Measurements from ENCODE around the gene FAM217A.
A peak's percentile ranks its signal among the peaks of the same experiment; 100 is the strongest.
"Not testable (repeated sequence)": the region's sequence is repeated elsewhere in the genome, so short reads cannot be mapped to it uniquely, and the experiment has no call there.

FAM217A gene, protein sequence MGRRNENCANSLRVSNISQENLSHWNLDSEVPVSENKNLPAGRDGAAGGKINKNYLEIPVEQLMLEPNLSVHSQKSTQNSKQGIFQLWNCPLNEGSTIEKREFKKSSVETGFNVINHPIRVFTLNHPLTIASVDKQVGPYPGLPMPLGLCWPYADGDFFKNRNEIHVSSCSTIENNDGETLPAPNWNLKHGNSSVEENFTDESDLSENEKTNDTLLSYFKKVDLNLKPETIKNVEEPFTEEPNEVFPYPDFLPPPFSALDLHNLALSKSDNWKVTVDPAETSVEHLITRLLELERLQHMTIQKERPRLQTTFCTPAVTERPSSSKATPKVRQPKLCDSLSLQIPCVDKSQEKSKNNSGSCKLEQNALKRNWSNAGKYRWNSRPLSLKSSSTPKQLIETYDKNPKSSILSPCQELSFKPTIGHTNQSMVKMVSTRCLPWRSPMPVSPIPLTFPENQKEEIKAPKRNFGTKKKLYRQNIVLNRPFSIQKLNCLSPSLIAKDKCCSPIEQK

DNA sequence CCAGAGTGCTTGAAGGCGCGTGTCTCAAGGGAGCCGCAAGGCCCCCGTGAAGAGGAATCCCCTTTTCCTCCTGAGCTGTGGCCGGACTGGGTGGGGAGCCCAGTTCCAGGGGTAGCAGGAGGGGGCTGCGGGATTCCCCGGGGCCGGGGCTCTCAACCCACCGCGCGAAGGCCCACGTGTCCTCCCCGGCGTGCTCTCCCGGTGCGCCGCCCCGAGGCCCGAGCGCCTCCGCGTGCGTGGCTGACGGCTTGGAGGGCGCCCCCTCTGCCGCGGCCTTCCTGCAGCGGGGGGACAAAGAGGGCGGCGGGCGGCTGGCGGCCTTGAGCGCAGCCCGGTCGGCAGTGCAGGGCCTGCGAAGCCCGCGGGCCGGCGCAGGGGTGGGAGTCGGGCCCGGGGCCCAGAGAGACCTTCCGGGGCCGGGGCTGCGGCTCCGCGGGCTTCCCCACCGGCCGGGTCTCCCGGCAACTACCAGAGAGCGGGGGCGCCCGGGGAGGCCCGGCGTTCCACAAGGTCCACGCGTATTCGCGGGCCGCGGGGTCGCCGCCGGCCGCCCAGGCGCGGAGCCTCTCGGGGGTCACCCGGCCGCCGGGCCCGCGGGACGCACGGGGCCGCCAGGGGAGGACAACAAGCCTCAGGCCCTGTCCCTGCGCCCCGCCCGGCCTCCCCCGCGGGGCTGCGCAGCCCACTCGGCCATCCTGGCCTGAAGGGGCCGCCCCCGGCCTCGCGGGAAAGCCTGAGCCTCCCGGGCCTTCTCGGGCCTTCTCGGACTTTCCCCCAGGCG is at the start of gene FAM217A:
TSS of gene FAM217A (minus strand) at position 447 of the 781 bp plus-strand sequence. CDS start 1,723 bp downstream, outside the sequence.
- DNase-seq (ENCODE audit: low read depth) = no peak

DNA sequence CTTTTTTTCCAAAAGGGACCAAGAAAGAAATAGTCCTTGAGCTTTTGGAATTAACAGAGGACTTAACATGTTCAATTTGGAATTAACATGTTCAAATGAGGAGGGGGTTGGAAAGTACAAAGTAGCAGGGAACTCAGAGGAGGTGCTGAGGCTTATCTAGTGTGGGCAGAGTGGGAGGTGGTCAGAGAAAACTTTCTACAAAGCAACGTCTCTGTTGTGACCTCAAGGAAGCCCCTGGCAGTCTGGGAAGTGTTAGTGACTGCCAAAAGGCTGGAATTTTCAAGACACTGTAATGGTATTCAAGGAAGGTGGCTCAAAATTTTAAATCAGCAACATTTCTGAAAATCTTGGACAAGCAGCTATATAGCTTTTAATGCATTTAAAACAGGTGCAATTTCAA is 49.1 kb upstream of the FAM217A start:
- DNase-seq (ENCODE audit: low read depth) = no peak

DNA sequence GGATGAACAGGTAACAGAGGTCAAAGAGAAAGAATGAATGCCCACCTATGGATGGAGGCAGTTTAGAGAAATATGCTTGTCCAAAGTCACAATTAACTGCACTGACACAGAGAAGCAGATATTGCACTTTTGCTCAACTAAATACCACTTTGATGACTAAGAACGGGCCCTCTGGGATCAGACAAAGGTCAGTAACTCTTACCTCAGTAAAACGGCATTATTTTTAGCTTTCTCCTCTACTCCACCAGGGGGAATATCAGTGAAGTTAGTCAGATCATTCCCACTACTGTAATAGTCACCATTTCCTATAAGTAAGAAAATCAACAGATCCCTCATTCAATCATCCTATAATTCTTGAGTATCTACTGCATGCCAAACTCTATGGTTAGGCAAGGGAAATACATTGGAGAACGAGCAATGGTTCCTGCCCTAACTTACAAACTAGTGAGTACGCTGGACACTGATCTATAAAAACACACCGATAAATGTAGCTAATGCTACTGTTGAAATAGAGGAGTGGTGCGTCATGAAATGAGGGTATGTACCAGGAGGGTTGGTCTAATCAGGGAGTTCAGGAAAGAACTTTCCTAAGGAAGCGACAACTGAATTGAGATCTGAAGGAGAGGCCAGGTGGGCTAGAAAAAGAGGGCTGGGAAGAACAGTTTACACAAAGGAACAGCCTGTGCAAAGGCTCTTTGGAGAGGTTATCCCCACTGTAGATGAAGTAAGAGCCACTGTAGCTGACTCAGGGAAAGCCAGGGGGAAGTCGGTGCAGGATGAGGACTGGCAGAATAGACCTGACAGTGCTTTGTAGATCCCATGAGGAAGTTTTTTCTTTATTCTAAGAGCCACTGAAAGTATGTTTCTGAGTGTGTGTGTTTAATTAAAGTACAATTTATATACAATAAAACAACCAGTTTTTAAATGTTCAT is 47.3 kb upstream of the FAM217A start:
- peak; percentile 63 for DNase-seq (ENCODE audit: low read depth)

DNA sequence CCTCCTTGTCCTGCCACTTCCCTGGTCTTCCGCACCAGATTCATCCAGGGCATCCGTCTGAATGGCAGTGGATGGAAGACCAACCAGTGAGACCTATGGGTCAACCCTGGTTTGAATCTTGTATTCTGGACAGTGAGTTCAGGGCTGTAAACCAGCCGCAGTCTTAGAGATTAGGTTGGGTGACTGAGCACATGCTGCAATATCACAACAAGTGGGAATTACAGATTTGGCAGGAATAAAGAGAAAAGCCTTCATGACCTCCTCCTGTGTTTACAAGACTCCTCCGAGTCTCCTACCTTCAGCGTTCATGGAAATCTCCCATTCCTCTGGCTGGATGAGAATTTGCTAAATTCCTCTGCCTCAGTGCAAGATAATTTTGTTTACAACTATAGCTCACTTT is 46.6 kb upstream of the FAM217A start:
- DNase-seq (ENCODE audit: low read depth) = no peak

DNA sequence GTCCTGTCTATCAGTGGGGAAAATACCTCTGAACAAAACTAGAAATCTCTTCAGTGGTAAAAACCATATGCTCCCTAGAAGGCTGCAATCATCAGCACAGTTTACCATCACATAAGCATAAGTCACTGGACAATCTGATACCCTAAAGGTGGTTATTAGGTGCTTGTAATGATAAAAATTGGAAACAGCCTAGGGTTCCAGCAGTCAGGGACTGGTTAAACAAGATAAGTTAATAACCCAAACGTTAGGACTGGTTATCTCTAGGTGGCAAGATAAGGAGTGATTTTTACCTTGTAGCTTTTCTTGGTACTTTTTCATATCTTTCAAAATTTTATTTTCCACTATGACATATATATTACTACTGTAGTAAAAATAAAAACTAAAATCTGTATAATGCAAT is 45.4 kb upstream of the FAM217A start:
- DNase-seq (ENCODE audit: low read depth) = no peak

DNA sequence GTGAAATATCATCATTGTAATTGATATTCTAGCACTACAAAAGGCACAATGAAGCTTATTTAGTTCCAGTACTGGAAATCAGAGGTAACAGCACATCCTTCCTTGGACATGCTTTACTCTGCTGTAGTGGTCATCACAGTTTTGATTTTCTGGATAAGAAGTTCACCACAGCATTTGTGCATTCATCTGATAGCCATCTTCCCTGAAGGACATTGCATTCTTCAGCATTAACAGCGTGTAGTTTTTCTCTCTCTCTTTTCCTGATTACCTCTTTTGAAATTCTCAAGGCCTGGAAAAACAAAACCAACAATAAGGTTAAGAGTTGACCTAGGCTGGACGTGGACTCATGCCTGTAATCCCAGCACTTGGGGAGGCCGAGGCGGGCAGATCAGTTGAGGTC is 36.8 kb upstream of the FAM217A start:
- DNase-seq (ENCODE audit: low read depth) = no peak

DNA sequence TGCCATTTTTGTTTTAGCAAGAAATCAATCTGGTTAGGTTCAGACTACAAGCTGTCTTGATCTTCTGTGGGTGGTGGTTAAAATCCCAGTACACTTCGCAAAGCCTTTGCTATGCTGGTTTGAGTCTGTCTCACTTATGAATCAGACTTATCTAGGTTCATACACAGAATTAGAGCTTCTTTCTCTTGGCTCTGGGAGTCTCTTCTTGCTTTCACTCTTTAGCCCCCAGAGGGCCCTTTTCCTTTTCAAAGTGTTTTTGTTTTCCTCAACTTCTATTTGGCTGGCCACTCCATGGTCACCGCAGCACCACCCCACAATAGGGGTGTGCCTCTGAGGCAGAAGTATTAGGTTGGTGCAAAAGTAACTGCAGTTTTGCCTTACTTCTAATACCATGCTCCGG is 35.2 kb upstream of the FAM217A start:
- peak; percentile 2 for DNase-seq (ENCODE audit: low read depth)

DNA sequence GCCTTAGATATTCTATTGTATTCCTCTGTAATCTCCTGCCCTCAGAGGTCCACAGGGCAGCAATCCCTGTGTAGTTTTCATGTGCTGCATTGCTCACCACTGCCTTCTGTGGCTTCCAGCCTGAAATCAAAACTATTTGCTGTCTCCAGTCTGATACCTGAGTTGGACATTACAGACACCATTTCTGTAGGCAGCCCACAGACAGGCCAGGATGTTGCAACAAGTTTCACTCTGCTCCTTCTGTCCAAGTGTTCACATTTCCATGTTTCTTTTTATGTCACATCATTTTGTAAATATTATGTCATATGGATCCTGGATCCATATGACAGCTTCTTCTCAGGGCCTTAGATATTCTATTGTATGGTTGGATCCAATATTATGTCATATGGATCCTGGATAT is 34.7 kb upstream of the FAM217A start:
- DNase-seq (ENCODE audit: low read depth) = no peak

DNA sequence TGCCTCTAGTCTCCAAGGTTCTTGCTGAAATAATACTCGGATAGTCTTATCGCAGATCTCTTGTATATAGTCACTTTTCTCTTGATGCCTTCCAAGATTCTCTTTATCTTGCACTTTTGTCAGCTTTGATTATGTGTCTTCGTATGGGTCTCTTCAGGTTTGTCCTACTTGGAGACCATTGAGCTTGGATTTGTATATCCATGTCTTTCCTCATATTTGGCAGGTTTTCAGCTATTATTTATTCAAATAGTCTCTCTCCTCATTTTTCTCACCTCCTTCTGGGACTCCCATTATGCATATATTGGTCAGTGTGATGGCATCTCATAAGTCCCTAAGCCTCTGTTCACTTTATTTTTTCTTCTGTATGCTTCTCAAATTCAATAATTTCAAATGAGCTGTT is 33.4 kb upstream of the FAM217A start:
- DNase-seq (ENCODE audit: low read depth) = no peak

DNA sequence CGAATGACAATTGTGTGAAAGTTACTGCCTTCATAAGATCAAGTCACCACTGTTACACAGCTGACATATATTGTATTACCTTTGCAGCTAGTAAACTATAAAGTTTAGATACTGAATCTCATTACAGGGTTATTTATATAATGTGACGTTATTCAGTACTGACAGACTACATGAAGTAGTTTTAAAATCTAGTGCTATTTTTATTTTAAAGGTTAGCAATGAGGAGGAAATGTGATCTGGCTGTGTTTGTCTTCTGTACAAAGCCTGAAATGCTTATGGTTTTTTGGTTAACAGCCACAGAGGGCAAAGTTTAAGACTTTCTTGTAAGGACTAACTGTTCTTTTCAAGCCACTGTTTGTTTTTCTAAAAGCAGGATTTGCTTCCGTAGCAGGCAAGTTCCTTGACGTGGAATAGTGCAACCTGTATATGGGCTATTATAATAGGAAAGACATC is 30.5 kb upstream of the FAM217A start:
- peak; percentile 49 for DNase-seq (ENCODE audit: low read depth)

DNA sequence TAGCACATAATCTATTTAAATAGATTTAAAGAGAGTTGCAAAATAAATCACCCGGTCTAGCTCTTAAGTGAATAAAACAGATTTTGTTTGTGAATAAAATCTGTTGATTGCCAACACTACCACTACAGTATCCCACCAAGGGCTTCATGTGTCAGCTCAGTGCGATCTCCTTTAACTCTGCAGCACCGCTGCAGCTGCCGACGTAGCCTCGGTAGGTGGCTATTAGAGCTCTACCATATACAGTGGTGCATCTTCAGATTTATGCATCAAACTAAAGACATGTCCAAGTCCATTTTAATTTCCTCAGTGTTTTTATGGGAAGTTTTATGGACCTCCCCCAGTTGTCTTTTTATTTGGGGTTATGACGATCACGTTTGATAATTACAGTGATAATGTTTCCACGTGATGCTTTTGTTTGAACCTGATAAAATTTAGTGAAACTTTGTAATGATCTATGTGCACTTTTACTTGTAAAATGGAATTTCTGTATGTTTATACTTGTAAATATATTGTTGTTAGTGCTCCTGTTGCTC is 29.7 kb upstream of the FAM217A start:
- DNase-seq (ENCODE audit: low read depth) = no peak

DNA sequence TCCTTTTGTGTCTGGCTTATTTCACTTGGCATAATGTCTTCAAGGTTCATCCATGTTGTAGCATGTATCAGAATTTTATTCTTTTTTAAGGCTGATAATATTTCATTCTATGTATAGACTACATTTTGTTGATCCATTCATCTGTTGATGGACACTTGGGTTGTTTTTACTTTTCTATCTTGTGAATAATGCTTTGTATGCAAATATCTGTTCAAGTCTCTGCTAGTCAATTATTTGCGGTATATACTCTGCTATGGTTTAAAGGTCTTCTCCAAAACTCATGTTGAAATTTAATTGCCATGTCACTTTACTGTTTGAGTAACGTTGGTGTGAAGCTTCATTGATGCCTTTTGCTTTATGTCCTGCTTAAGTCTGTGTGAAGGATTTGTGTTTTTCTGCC is 28.9 kb upstream of the FAM217A start:
- no peak for DNase-seq (ENCODE audit: low read depth)

DNA sequence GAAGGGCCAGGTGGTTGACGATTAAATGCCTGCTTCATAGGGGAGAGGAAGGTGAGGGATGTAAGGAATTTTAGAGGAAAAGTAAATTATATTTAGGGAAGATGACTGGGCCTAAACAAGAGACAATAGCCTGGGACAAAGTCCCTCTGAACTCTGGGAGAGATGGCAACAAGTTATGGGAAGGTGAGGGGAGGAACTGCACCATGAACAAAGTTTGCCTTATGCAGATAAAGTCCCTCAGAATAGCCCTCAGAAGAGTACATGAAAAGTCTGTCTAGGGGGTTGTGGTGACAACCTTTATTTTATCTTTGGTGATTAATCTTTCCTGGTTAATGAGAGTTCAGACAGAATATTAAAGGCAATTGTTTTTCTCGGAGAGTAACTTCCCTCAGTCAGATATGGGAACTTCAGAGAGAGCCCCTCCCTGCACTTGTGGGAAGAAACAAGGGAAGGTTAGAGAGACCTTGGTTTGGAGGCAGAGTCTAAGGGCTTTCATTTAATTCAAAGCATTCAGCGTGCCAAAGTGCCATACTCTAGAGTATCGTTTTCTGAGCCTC is 27.1 kb upstream of the FAM217A start:
- DNase-seq (ENCODE audit: low read depth) = no peak

DNA sequence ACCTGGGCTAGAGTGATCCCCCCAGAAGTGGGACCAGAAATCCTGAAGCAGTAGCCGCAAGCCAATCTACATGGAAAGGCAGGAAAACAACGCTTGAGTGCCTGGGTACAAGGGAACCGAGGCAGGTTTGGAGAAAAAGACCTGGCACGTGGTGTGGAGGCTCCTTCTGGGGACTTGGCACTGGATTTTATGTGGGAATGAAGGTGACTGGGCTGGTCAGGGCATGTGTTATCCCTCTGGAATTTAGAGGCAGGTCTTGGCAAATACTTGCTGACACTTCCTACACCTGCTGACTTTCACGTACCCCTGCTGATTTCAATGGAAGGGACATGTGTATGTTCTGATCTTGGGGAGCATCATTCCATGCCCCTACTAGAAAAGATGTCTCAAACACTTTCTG is 25.0 kb upstream of the FAM217A start:
- DNase-seq (ENCODE audit: low read depth) = no peak

DNA sequence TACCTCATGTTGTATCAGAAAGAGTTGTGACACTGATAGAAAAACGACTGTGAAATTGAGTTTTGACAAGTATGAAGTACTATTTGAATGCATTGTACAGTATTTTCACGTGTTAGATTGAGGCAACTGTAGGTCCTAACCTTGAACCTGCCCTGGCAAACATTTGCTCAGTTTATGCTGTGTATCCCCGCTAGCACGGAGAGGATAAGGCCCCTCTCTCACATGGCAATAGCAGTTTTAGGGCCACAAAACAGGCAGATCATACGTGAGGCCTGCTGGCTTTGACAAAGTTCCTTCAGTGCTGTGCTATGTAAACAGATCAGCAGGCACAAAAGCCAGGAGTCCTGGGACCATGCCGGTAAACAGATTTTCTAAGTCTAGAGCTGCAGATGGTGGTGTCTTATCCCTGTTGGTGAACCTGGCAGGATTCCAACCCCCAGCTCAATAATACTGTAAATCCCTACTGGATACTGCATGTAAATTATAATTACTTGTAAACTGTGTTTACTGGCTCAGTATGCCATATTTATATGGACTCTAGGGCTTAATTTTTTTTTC is 23.8 kb upstream of the FAM217A start:
- DNase-seq (ENCODE audit: low read depth) = no peak

DNA sequence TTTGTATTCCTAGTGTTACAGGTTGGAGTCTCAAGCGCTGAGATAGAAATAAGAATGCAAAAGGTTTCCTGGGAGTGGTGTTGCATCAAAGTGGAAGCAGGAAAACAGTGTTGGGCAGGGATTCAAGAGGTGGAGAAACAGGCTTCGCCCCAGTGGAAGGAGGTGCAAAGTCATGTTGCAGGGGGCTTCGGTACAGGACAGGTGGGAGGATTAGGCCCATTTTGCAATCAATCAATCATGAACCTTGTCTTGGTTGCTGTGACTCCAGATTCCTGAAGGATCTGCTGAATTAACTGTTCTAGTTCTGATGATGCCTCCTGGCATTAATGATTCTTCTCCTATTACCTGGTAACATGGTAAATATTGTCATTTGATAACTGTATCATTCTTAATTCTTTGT is 22.4 kb upstream of the FAM217A start:
- no peak for DNase-seq (ENCODE audit: low read depth)

DNA sequence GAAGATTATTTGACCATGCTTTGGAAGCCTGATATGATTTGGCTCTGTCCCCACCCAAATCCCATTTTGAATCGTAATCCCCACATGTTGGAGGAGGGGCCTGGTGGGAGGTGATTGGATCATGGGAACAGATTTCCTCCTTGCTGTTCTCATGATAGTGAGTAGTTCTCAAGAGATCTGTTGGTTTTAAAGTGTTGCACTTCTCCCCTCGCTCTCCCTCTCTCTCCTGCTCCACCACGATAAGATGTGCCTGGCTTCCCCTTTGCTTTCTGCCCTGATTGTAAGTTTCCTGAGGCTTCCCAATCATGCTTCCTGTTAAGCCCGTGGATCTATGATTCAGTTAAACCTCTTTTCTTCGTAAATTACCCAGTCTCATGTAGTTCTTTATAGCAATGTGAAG is 21.7 kb upstream of the FAM217A start:
- DNase-seq (ENCODE audit: low read depth) = no peak

DNA sequence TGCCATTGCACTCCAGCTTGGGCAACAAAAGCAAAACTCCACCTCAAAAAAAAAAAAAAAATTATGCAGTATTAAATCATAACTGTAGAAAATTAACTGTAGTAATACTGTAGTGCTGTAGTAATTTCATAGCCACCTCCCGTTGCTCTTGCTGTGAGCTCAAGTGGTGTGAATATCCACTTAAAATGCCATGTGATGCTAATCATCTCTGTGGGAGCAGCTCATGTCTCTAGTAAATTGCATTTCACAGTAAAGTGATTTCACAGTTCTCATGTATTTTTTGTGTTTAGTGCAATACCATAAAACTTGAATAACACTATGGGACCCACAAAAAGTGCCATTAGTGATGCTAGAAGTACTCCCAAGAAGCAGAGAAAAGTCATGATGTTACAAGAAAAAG is 14.4 kb upstream of the FAM217A start:
- no peak for DNase-seq (ENCODE audit: low read depth)

DNA sequence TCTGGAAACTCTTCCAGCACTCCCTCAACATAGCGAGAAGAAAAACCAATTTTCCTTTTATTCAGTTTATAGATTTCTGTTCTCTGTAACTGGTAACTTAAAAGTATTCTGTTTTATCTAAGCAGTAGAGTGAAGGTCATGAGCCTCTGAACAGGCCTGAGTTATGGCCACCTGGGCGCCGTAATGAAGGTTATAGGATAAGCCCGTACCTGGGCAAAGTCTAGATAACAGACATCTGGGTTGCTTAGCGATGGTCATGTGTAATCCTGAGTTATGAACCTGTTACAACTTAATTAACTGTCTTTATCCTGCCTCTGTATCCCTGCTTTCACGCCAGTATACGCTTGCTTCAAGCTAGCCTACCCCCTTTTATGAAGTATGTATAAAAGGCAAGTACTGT is 13.0 kb upstream of the FAM217A start:
- no peak for DNase-seq (ENCODE audit: low read depth)

DNA sequence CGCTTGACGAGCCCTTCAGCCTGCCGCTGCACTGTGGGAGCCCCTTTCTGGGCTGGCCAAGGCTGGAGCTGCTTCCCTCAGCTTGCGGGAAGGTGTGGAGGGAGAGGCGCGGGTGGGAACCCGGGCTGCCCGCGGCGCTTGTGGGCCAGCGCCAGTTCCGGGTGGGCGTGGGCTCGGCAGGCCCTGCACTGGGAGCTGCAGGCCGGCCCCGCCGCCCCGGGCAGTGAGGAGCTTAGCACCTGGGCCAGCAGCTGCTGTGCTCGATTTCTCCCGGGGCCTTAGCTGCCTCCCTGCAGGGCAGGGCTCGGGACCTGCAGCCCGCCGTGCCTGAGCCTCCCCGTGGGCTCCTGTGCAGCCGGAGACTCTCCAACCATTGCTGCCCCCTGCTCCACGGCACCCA is 11.1 kb upstream of the FAM217A start:
- DNase-seq (ENCODE audit: low read depth) = not testable (repeated sequence)

DNA sequence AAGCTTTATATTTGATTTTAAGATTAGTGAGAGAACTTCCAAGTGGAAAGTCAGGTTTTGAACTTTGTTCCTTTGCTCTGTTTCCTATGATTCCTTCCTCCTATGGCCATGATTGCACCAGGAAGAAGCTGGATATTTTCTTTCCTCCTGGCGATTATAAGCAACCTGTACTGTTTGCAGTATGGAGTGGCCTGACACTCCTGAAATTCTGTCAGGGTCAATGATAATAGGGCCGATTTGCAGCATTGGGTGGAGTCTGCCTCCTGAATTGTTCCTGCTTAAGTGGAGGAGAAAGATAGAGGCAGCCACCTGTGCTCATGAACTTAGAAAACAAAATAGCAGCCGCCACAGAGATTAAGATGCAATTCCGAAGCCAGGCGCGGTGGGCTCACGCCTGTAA is 9.8 kb upstream of the FAM217A start:
- no peak for DNase-seq (ENCODE audit: low read depth)
